Cerebellar cortex (tissue), 1 donor: ENCODE measurements around the gene HLA-F.

Source experiments
- DNase-seq: peaks from one replicate; pipeline ENCODE4 v3.0.0-alpha.2; 2015; ENCODE audit warnings: low spot score

The HLA-F gene

GRCh38 chr6:29763491-29764289 lies 40.5 kb downstream of the HLA-F start:
- DNase-seq: no peak

GRCh38 chr6:29764422-29765196 lies 41.4 kb downstream of the HLA-F start:
- DNase-seq: no peak

- DNase-seq: no peak
These were observed 46.1 kb downstream of the HLA-F start for GRCh38 chr6:29769336-29769735.

- no peak for DNase-seq
These were observed 47.1 kb downstream of the HLA-F start for GRCh38 chr6:29770306-29770705.

DNA sequence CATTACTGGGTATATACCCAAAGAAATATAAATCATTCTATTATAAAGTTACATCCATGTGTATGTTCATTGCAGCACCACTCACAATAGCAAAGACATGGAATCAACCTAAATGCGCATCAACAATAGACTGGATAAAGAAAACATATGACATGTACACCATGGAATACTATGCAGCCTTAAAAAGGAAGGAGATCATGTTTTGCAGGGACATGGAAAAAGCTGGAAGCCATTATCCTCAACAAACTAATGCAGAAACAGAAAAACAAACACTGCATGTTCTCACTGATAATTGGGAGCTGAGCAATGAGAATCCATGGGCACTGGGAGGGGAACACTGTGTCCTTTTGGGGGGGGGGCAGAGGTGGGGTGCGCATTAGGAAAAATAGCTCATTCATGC lies 53.5 kb downstream of the HLA-F start:
- DNase-seq: no peak
